Stimulated activated CD4-positive, alpha-beta T cell treated with anti-CD3 and anti-CD28 coated beads, Interleukin-15, amount 100 ng/mL, for 24 hours (primary cell): ENCODE data around the gene AGMAT.

Experiments
- DNase-seq: peaks from one replicate; pipeline ENCODE4 v3.0.0-alpha.2; 2020

AGMAT gene, protein sequence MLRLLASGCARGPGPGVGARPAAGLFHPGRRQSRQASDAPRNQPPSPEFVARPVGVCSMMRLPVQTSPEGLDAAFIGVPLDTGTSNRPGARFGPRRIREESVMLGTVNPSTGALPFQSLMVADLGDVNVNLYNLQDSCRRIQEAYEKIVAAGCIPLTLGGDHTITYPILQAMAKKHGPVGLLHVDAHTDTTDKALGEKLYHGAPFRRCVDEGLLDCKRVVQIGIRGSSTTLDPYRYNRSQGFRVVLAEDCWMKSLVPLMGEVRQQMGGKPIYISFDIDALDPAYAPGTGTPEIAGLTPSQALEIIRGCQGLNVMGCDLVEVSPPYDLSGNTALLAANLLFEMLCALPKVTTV

DNA sequence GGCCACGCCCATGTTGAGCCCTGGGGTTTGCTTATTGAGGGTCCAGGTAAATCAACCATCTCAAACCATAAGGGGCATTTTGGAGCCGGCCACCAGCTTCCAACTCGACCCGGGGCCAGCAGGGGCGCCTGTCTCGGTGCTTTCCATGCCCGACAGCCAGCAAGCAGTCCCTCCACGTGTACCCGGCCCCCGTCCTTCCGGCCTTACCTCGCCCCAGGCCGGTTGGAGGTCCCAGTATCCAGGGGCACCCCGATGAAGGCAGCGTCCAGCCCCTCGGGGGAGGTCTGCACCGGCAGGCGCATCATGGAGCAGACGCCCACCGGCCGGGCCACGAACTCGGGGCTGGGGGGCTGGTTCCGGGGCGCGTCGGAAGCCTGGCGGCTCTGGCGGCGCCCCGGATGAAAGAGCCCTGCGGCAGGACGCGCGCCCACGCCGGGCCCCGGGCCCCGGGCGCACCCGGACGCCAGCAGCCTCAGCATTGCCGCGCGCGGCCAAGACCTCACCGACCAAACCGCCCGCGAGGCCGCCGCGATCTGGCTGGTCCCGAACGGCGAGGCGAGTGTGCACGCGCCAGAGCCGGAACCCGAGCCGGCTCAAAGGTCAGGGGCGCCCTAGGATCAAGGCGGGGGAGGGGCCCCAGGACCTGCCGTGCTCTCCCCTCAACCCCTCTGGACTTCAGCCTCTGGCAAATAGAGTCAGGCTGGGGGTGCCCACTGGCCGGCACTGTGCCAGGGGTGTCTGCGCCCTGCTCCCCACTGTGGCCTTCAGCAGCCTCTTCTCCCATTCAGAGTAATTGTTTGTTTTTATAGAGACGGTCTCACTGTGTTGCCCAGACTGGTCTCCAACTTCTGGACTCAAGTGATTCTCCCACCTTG lies at the start of gene AGMAT:
Gene AGMAT, minus strand, starts transcription at position 563 of the 875 bp plus-strand sequence. Its CDS starts 84 bp downstream, at position 479.
- DNase-seq, result peak; percentile 82

DNA sequence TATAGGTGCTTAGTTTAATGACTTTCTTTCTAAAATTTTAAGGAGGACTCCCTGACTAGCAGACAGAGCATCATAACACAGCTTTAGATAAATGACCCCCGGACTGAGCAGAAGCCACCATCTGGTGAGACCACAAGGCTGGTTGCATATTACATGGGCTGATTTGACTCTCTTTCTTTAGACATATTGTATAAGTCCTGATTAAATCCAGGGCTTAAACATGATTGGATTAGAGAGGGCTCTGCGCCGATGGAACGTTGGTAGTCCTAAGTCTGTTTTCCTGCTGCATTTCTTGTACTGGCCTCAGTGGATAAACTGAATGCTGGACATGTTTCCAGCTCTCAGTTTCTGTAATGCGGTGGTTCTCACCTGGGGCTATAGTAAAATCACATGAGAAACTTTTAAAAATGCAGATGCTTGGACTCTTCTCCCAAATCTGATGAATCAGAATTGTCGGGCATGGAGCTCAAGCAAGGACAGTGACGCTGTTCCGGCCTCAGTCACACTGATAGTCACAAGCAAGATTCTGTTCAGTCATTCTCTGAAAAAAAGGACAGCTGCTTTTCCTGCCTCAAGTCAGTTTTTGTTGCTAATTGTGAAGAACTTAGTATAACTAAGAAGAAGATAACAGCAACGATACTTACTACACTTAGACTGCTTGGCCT lies 49.0 kb upstream of the AGMAT start:
- no peak for DNase-seq

DNA sequence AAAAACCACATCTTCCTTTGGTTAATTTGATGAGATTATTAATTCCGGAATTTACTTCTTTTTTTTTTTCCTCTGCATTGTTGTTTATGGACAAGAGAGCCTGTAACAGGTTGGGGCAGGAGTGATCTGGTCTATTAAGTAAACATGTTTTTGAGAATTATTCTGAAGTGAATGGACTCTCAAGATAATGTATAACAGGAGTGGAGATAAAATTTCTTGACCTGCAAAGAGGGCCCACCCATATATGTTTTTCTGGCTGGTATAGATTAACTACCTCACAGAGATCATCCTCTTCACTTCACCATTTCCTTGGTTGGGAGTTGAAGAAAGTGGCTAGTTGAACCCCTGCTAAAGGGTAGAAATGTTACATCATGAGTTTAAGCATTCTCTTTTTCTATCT lies 43.2 kb upstream of the AGMAT start:
- no peak for DNase-seq

DNA sequence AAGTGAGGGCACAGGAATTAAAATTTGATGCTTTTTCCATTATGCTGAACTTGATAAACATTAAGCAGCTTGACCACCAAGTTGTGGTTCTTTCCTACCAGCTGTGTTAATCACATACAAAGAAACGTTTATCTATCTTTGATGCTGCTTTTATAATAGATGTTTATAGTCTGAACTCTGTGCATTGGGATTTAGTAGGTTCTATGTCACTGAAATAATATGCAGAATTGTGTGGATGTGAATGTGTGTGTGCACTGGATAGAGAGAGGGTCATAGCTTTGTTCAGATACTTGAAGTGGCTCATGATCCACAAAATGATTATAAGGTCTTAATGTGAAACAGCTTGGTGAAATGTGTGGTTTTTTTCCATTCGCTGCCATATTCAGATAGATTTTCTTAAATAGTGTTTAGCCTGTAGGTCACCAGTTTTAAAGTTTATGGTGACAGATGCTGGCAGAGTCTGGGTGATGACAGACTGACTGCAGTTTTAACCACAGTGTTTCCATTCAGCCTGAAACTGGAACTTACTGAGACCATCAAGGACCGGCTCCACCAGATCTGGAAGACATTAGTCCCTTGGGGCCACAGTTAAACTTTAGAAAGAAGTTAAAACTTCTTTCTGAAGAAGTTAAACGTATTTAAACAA lies 42.6 kb upstream of the AGMAT start:
- DNase-seq, result no peak

DNA sequence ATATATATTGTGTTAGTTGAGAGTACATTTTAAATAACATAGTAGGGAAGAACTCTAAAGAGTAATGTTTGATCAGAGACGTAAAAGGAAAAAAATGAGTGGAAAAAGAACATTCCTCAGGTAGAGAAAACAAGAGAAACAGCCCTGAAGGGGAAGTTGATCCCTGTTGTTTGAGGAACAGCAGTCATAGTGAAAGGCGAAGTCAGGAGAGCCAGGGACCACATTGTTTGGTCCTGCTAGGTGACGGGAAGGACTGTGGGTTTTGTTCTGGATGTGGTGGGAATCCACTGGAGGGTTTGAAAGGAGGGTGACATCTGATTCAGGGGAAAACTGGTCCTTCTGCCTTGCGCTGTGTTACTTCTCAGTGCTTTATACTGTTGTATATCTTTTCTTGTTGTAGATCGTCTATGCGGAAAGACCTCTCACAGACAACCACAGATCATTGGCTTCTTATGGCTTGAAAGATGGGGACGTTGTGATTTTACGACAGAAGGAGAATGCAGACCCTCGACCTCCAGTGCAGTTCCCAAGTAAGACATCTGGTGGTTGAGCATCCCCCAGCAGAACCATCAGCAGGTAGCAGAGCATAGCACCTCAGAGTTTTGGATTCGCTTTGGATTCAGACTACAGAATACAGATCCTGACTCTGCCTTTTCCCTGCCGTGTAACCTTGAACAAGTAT lies 41.6 kb upstream of the AGMAT start:
- no peak for DNase-seq

DNA sequence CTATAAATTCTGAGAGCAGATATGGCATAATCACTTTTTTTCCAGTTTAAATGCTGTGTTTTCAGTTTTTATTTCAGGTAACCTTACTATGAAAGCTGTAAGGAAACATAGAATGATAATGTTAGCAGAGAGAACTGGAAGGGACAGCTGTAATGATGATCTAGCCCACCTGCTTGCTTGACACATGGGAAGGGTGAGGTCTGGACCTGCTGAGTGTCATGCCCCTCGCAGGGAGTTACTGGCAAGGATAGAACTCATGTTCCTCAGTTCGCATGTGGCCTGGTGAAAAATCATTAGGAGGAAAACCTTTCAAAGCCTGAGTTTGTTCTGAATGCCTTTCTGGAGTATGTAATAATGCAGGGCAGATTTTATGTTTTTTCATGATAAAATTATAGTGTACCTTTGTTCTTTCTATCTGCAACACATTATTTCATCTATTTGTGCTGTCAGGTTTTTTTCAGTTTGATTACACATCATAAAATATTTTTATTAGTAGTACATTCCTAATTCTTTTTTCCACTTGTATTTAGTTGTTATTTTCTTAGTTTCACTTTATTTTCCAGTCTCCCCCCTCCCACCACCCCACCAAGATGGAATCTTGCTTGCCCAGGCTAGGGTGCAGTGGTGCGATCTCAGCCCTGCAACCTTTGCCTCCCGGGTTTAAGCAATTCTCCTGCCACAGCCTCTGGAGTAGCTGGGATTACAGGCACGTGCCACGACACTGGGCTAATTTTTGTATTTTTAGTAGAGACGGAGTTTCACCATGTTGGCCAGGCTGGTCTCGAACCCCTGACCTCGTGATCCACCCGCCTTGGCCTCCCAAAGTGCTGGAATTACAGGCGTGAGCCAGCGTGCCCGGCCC lies 40.4 kb upstream of the AGMAT start:
- no peak for DNase-seq

DNA sequence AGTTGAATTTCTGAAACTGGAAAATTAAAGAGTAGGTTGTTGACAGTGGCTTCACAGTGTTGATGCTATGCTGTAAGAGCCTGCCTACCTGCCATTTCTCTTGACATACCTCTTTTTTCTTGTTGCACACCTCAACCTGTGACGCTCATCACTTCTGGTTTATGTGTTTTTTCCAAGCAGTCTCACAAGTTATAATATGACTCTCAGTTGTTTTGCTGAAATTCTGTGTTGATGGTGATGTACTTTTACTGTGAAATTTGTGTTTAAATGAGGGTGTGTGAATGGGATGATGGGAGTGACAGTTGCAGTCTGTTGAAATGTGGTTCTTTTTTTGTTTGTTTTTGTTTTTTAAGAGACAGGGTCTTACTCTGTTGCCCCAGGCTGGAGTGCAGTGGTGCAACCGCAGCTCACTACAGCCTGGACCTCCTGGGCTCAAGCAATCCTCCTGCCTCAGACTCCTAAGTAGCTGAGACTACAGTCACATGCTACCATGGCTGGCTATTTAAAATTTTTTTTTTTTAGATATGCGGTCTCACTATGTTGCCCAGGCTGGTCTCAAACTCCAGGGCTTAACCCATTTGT lies 39.4 kb upstream of the AGMAT start:
- no peak for DNase-seq

DNA sequence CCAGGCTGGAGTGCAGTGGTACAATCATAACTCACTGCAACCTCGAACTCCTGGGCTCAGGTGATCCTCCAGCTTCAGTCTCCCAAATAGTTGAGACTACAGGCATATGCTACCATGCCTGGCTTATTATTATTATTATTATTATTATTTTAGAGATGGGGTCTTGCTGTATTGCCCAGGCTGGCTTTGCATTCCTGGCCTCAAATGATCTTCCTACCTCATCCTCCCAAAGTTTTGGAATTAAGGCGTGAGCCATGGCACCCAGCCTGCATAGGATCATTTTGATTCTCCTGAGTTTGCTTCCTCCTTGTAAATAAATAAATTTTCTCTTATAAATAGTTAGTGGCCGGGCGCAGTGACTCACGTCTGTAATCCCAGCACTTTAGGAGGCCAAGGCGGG lies 38.6 kb upstream of the AGMAT start:
- no peak for DNase-seq

DNA sequence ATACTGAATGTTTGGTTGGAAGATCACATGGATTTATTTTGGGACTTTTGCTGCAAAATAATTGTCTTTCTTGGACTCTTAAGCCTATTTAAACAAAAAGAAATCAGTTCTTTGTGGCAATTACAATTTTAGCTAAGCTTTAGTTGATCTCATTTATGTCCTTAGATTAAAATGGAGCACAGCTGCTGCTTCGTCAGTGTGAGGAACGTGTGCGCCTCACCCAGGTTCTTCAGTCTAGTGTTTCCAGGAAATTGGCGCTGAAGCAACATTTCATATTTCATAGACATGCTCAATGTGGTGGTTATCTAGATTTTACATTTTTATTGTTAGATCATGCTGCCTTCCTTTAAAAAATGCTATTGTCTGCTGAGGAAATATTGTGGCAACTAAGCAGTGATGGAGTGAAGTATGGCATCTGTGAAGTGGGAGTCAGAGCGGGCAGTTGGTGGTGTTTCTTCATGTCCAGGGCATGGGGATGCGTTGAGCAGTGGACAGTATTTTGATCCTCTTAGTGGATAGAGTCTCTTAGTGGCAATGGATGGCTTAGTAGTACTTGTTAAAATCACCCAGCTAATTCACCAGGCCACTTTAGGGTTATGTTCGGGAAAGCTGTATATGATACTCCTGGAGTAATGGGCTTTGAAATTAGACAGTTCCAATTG lies 38.0 kb upstream of the AGMAT start:
- no peak for DNase-seq

DNA sequence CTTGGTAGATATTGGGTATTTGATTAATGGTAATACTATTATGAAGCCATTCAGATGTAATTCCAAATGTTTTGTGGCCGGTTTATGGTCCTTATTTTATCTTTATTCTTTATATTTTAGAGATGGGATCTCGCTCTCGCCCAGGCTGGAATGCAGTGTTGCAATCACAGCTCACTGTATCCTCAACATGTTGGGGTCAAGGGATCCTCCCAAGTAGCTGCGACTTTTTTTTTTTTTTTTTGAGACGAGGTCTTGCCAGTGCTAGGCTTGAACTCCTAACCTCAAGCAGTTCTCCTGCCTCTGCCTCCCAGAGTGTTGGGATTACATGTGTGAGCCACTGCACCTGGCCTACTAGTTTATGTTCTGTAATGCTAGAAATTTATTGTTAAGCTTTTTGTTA lies 37.1 kb upstream of the AGMAT start:
- no peak for DNase-seq

DNA sequence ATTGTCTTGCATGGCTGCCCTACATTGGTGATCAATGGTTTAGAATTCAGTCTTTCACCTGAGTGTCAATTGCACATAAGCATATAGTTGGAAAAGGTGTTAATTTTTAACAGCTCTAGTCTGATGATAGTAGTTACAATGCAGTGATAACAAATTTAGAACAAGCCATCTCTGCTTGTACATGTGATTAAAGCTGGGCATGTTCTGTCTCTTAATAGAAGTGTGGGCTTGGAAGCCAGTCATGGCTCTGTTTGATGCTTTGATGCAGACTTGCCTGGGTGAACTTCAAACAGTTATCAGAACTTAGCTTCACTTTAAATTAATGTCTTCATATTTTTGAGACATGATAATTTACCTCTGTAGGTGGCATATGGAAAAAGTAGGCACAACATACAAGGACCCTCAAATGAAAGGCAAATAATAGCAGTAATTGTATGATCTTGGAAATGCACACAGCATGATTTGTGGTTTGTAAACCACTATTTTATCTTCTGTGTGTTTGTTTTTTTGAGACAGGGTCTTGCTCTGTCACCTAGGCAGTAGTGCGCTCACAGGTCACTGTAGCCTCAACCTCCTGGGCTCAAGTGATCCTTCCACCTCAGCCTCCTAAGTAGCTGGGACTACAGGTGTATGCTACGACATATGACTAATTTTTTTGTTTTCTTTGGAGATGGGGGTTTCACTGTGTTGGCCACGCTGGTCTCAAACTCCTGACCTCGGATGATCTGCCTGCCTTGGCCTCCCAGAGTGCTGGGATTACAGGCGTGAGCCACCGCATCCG lies 36.2 kb upstream of the AGMAT start:
- DNase-seq, result no peak

DNA sequence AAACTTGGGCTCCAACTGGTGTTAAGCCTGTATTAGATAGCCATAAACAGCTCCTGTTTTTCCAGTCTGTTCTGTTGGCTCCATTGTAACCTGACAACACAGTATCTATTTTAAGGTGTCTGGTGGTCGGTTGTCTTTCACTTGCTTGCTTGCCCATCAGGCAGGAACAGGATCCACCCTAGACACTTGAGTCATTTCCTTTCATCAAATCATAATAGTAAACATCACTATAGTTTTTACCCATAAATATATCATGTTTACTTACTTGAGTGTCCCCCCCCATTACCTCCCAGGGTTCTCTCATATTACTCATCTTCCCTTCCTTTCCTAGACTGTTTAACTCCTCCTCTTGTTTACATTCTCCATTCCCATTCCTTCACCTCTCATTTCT lies 35.3 kb upstream of the AGMAT start:
- DNase-seq, result no peak

DNA sequence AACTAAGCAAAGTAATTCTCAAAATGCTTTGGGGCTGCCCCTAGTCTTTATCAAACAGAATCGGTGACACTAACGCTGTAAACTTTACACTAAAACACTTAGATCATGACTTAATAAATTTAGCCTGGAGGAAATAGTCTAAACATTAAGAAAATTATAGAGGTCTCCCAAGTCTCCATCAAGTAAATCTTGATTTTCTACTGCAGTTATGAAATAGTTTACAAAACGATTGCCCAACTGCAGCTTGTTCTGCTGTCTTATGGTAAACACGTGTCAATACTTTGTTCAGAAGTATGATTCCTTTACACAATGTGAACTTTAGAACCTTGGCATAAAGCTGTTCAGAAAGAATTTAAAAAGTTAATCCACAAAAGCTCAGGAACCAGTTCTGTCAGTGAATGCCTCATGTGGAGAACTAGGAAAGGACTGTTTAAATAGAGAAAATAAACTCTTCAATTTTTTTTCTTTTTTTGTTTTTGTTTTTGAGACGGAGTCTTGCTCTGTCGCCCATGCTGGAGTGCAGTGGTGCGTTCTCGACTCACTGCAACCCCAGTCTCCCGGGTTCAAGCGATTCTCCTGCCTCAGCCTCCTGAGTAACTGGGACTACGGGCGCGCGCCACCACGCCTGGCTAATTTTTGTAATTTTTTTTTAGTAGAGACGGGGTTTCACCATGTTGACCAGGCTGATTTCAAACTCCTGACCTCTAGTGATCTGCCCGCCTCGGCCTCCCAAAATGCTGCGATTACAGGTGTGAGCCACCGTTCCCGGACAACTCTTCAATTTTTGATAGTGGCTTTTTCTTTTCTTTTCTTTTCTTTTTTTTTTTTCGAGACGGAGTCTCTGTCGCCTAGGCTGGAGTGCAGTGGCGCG lies 34.0 kb upstream of the AGMAT start:
- no peak for DNase-seq

DNA sequence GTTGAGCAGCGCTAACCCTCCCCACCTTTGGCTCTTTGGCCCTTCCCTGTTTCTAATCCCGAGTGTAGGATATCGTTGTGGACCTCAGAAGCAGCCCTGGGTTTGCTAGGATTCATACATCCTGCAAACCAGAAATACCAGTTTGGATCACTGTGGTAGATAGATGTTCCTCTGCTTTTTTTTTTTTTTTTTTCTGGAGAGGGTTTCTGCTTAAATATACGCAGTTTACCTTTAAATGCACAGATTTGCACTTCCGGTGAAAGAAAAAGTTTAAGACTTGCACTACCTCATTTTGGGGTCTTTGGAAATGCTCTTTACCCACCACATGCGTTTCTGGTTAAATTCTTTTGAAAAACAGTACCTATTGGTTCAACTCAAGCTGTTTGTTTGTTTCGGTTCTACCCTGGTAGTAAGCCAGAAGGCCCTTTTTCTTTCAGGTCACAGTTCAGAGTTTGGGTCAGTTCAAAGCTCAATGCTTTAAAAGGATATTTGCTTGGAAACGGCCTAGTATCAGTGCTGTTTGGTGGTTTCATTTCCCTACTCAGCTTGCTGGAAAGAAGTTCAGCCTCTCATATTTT lies 33.3 kb upstream of the AGMAT start:
- no peak for DNase-seq

DNA sequence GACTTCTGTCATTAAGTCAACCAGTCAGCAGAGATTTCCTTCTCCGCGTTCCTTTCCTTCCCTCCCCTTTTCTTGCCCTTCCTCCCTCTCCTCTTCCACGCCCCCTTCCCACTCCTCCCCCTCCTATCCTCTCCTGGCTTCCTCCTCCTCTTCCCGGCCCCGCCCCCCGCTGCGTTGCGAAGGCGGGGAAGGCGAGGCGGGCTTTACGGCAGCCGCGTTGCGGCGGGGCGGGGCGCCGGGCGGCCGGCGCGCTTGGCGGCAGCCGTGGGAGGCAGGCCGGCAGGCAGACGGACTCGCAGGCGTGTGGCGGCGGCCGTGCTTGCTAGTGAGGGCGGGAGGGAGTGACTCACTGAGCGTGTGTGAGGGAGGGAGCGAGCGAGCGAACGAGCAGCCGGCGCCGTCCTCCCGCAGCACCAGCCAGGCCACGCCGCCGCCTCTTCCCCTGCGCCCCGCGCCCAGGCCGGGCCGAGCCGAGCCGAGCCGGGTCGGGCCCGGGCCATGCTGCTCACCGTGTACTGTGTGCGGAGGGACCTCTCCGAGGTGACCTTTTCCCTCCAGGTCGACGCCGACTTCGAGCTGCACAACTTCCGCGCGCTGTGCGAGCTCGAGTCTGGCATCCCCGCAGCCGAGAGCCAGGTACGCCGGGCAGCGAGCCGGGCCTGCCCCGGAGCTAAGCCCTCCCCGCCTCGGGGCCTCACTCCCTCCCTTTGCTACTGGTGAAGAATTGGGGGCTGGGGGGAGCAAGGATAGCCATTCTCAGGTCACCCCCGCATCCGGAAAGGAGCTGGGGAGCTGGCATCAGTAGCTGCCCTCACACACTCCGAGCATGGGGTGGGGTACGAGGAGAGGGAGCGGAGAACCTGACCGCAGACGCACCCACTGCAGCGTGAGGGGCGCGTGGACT lies 32.6 kb upstream of the AGMAT start, which contains the start of gene DDI2:
Gene DDI2, plus strand, starts transcription at position 286 of the 904 bp plus-strand sequence. Its CDS starts 213 bp downstream, at position 499.
- peak; percentile 96 for DNase-seq

DNA sequence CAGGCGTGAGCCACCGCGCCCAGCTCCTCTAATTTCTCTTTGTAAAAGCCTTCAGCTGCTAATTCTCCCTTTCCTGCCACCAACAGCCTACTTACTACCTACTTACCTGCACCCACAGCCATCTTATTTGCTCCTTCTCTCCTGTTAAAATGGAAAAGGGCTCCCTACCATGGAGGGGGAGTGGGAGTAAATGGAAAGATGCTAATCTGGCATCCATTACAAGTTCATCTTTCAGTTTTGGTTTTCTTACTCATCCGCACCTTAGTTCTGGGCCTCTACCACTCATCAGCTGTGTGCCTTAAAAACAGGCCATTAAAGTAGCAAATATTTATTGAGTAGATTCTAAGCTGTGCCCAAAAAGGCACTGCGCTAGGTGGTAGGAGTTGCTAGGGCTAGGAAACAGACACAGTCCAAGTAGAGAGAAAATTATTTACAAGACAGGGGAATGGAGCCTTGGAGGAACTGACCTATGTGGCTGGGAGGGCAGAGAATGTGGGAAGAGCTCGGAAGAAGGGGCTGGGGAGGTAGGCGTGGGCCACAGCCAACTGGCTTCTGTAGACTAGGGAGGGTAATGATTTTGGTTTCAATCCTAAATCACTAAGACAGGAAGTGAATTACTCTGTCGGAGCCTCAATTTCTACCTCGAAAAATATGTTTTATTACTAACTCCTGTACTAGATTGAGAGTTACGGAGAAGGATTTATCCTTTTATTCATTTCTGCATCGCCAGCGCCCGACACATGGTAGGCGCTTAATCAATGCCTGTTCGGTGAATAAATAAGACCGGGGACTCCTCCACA lies 31.7 kb upstream of the AGMAT start:
- DNase-seq, result peak; percentile 26
